HG03066 (cell line): ENCODE measurements around the gene PRRT1.
"Not testable (repeated sequence)": the region's sequence is repeated elsewhere in the genome, so short reads cannot be mapped to it uniquely, and the experiment has no call there.

Experiments
- ATAC-seq: cut with Tn5 transposase; IDR thresholded peaks from one replicate; pipeline ENCODE4 v1.9.1; 2021; ENCODE audit warnings: low read depth; ENCODE audit not compliant: unreplicated experiment

PRRT1 gene

DNA sequence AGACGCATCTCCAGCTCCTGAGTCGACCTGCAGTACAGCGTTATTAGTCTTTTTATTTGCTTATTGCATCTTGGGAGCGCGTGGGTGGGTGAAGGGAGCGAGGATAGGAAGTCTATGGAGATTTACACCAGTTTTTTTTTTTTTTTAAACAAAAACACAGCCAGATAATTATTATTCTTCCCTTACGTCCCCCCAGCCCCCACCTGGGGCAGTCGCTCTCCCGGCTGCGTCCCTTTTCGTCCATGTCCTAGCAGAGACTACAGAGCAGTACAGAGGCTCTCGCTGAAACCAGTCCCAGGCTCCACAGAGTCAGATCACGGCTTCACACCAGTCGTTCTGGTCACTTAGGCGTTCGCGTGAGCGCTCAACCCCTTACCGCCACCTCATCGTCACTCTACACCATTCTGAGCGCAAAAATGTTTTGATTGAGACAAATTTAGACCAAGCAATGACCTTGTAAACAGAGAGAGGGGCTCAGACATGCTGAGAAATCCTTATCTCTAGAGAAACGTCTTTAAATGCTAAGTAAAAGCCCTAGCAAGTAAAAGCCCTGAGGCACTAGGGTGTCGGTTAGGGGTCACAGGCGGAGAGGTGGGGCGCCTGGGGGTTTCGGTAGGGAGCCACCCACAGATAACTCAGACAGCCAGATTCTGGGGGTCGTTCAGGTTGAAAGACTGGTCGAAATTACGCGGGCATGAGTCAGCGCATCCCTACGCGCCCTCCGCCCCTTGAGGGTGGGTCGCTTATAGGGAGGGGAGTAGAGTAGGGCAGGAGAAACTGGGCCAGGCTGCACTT, 1.2 kb upstream of the PRRT1 start:
- no peak for ATAC-seq

DNA sequence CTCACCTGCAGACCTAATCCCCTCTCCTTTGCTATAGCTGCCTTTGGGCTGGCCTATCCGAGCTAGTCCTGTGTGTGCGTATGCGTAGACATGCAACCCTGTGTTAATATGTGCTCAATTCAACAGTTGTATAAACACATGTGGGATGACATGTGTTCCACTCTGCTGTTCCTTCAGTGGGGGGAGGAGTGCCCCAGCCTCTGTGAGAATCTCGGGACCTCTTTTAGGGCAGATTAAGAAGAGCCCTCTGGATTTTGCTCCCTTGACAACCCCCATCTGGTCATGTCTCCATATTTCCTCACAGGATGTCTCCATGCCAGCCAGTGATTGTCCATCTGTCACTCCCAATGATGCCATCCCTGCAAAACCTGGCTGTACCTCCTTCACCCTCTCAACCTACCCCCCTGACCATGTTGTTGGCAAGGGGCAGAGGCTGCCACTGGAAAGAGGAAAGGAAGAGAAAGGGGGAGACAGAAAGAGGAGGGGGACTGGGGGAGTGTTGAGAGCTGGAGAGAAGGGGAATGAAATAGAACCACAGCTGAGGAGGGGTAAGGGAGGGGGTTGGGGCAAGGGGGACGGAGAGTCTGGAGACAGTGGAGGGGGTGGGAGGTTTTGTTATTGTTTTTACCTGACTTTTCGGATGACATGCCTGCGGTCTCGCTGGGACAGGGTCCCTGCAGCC, 417 bp downstream of the PRRT1 start:
- no peak for ATAC-seq

DNA sequence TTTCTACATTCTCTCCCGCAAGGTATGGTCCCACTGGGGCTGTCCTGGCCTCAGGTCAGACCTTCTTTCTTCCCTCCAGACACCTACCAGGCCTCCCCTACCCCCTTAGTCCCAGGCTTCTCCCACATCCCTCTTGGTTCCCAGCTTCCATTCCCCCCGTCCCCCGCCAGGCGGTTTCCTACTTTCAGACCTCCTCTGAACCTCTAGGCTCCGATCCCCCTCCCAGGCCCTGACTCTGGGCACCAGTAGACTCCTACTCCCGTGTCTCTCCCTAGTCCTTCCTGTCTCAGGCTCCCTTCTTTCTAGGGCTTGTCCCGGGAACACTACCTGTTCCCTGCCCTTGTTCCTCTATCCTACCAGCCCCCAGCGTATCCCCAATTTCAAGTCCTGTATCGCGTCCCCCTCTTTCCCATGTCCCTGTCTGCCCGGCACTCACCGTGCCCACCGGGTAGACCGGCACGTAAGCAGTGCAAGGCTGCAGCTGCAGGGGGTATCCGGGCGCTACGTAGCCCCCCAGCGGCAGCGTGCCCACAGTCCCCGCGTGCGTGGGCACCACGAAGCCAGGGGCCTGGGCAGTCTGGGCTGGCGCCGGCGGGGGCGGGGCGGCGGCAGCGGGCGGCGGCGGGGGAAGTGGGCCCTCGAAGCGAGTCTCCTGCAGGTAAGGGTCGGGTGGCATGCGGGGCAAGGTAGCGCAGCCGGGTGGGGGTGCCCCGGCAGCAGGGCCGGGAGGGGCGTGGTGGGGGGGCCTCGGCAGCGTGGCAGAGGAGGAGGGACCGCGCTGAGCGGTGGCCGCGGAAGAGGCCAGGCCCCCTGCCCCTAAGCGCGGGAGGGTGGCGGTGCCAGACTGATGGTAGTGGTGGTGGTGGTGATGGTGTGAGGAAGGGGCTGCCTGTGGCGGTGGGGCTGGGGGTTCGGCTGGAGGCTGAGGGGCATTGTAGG, 1.5 kb downstream of the PRRT1 start:
- ATAC-seq: no peak

DNA sequence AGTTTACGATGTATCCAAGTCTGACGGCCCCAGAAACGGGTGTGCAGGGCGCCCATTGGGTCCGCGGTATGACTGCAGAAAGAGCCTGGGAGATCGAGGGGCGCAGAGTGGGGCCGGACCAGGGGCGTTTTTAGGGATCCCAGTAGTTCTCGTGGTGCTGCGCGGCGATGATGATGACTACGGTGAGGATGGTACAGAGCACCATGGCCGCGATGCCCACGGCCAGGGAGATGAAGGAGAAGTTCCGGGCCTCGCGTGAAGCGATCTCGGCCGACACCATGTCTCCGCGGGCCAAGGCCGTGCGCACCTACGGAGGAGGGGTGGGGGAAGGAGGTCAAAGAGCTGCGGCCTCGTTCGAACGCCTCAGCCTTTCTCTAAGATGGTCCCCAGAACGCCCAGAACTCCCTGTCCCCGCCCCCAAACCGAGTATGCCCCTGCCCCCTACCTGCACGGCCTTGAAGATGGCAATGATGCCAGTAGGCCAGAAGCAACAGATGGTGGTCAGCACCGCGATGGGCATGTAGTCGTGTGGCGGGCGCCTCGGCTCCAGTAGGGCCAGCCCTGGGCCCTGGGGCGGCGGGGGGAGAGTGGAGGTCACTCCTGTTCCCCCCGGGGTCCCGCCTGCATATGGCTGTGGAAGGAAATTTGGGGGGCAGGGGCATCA, 2.5 kb downstream of the PRRT1 start:
- no peak for ATAC-seq

DNA sequence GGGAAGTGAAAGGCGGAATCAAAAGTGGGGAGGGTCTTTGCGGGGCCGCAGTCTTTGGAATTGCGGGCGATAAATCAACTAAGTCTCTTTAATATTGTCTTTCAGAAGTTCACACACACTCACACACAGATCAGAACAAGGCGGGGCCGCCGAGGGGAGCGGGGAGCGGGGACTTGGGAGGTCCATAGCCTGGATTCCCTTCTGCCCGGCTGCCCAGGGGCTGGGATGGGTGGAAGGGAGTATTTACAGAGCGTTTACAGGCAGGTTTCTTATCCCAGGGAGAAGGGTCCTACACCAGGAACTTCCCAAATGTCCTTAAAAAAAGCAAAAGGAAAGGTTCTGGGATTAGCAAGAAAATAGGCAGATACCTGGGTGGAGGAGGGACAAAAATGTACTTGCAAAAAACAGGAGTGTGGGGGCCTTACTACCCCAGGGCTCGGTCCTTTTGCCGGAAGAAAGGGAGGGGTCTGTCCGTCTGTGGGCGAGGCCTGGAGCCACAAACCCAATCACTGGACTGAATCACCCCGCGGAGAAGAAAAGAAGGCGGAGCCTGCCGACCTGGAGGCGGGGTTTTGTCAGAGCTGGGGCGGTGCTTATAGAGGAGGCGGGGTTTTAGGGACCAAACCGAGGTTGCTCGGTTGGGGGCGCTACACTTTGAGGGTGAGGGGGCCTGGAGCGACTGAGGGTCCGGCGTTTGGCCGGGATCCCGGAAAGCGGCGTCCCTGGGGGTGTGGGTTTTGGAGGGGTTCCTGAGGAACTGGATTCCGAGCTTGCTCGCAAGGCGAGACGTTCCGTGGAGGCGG, 3.2 kb downstream of the PRRT1 start:
- no peak for ATAC-seq

DNA sequence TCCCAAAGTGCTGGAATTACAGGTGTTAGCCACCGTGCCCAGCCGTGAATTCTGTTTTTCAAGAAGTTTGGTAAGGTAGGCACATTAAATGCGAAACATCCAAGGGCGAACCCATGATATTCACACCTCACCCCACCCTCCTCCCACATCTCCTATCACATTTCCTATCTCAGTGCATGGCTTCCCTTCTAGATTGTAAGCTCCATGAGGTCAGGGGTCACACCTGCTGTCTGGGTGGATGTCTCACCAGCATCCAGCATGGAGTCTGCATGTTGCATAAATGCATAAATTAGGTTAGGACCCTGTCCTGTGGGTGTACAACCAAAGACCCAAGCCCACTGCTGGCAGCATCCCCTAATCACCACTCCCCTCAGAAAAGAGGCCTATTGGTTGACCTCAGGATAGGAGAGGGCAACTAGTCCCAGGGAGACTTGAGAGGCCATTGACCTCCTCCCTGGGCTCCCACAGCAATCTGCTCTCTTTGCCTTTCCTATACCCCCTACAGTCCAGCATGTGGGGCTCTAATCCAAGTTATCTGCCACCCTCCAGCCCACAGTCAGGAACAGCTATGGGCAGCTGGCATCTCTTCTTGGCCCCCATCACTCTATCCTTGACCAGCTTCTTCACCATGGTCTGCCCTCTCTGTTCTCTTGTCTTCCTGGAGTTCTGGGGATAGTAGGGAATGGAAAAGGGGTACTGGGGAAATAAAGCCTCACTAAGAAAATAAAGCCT, 4.2 kb downstream of the PRRT1 start:
- no peak for ATAC-seq

DNA sequence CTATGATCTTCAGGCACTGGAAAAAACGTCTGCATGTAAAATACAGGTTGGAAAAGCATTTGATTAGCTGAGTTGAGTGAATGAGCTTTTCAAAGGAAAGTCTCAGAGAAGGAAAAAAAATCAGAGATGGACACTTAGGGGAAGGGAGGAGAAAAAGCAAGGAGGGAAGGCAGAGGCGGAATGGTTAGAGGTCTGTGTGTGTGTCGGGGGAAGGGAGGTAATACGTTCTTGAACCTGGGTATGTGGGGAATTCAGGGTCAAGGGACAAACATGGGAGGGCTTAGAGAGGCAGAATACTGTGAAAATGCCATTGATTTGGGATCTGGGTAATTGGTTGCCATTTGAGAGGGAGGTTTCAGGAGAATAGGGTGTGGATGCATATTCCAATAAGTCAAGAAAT, 5.1 kb downstream of the PRRT1 start:
- ATAC-seq: no peak

DNA sequence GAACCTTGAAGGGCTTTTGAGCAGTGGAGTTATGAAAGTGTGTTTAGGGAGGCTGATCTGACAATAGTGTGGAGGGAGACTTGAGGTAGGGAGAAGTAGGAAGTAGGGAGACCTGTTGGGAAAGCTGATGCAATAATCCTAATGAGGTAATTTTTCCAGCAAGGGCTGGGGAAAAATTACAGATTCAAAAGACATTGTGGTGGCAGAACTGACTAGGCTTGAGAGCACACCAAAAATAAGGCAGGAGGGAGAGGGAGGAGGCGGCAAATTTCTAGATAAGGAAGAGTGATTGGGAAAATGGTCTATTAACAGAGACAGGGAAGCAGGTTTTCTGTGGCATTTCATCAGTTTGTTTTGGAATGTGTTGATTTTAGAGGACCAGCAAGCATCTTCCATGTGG, 5.5 kb downstream of the PRRT1 start:
- ATAC-seq: no peak

DNA sequence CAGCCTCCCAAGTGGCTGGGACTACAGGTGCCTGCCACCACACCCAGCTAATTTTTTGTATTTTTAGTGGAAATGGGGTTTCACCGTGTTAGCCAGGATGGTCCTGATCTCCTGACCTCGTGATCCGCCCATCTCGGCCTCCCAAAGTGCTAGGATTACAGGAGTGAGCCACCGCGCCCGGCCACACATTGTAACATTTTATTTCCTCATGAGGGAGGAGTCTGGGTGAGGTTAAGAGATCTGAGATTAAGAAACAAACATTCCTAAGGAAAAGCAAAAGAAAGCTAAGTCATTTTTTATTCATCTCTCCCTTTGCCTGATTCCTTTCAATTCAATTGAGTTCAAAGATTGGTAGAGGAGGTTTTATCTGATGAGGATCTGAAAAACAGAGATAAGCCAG, 7.5 kb downstream of the PRRT1 start:
- not testable (repeated sequence) for ATAC-seq

DNA sequence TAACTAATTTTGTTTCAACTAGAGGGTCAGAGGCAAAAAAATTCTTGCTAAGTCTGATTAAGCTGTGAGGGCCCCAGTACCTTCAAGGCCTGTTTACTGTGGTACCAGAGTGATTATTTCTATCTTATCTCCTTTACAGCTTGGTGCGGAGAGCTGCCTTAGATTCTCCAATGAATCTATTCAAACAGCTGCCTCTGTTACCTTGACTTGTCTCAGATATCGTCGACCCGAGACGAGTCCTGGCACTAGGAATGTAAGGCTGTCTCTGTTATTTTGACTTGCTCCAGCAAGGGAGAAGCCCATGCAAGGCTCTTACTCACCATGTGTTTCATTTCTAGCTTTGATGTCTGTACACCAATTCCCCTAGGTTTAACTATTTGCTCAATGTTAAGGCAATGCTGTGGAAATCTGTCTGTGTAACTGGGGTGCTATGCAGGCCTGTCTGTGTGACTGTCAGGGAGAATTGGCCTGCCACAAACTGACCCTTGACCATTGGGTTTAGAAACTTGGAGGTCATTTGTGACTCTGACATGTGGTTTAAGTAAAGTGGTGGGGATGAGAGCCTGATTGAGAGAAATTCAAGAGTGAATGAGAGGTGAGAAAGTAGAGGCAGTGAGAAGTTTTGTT, 11.2 kb downstream of the PRRT1 start:
- ATAC-seq: no peak

DNA sequence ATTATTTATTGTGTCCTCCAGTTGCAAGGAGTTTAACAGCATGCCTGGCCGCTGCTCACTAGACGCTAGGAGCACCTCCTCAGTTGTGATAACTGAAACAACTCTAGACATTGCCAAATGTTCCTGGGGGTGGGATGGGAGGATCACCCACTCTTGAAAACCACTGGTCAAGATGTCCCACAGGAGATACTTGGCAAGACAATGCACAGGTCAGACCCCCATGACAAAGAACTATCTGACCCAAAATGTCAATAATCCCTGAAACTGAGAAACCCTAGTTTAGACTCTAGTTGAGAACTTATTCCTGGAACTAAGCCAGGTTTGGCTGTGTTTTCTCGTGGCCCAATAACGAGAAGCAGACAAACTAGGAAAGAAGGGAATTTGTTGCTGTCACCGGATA, 12.1 kb downstream of the PRRT1 start:
- ATAC-seq: no peak

DNA sequence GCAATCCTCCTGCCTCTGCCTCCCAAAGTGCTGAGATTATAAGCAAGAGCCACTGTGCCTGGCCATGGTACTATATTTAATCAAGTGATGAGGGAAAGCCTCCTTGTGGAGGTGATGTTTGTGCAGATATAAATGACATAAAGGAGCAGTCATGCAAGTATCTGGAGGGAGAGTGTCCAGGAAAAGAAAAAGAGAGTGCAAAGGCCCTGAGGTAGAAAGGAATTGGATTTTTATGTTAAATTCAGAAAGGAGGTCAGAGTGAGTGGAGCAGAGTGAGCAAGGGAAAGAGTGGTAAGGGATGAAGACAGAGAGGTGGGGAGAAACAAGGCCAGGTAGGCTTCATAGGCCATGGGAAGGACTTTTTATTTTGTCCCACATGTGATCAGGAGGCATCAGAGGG, 14.3 kb downstream of the PRRT1 start:
- ATAC-seq: no peak

DNA sequence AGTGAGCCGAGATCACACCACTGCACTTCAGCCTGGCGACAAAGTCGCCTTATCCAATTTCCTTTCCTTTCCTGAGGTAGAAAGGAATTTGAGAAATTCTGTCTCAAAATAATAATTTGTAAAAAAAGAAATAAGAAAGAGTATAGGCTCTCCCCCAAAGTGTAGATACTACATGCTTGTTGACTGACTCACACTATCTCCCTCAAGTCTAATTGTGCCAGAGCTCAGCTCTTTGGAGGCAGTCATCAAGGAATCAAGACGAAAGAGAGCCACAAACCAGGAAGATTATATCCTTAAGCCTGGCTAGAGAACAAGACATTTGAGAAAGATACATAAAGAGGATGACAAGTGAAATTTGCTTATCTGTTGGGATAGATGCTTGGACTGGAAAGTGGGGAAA, 18.0 kb downstream of the PRRT1 start:
- no peak for ATAC-seq

DNA sequence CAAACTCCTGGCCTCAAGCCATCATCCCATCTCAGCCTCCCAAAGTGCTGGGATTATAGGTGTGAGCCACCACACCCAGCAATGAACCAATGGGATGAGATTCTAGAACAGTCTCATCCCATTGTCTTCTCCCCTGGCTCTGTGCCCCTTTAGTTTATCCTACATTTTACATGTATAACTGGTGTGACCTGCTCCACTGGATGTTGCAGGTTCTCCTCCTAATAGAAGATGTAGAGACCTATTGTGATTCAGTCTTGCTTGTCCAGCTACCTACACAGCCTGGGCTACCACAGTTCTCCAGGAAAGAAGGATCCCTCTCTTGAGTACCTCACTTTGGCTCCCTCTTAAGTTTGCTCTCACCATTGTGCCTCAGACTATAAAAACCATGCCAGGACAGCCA, 19.6 kb downstream of the PRRT1 start:
- ATAC-seq: no peak

DNA sequence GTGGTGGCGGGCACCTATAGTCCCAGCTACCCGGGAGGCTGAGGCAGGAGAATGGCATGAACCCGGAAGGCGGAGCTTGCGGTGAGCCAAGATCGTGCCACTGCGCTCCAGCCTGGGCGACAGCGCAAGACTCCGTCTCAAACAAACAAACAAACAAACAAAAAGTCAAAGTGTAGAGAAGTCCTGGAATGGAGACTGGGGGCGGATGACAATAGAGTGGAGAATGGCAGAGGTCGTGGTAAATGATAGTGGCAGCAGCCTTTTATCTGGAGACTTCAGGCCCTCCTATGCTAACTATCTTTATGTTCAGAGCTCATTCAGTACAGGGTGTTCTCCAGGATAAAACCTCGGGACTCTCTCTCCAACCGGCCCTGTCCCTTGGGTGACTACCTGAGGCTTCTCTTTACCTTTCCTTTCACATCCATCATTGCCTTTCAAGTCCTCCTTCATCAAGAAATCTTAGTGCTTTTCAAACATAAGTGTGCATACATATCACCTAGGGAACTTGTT, 20.2 kb downstream of the PRRT1 start:
- ATAC-seq: no peak

DNA sequence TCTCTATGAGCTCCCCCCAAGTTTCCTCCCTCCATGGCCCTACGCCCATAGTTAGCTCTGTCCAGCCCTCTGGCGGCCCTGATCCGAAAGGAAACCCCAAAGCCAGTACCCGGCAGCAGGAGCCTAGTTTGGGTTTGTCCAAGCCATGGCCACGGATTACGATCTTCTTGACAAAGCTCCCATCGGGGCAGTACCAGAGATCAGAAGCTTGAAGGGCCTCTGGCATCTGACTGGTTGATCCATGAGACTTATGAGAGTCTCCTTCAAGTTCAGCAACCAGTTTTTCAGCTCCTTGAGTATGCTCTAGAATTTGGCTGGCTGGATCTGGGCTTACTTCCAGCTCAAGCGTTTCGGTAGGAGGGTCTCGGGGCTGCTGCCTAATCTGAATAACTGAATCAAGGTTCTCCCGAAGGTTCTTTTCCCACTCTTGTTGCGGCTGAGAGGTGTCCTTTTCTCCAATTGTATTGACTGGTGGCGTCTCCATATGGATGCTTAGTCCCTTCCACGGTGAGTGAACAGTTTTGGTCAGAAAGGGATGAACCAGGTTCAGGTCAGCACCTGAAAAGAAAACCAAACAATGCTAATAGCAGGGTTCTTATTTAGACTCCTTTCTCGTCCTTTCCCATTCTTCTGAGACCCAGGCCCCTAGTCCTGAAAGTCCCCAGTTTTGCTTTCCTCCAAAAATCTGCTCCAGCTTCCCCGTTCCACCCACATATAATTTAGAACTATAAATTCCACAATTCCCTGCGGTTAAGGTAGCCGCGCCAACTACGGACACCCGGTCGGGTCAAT, 22.2 kb downstream of the PRRT1 start:
- ATAC-seq: no peak

DNA sequence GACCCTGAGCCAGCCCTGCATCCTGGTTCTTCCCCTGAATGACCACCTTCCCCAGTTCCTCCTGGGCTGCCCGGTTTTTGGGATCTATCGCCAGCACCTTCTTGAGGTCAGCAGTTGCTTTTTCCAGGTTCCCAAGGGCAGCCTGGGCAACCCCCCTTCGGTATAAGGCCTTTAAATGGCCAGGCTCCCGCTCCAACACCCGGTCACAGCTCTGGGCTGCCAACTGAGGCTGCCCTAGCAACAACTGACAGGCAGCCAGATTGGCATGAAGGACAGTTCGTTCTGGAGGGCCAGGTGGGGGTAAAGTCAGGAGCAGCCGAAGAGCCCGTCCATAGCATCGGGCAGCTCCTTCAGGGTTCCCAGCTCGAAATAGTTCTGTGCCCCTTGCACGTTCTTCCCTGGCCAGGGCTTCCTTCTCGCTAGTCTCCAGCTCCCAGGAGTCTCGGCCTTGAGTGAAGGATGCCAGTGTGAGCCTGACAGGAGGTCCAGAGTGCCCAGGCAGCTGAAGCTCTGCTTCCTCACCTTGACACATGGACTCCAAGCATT, 22.9 kb downstream of the PRRT1 start:
- no peak for ATAC-seq
